Neural cell (in vitro differentiated cells): Measurements from ENCODE around the gene SDK2. TPM values are rescaled to one million over a fixed set of nuclear protein-coding genes. Genes with fewer than 3 reads are reported as not detected.

ENCODE experiments used
- H2AFZ ChIP-seq: fragments of 200-600, 300-800 bp; sonication (generic), shearing (Covaris generic); 2 replicates; pipeline ENCODE4 v1.6.0; 2014; ENCODE audit warnings: low read depth, mild to moderate bottlenecking, antibody characterized with exemption, low read length, moderate library complexity
- H3F3A ChIP-seq: fragments of 200-600 bp; shearing (Covaris generic); 2 replicates; pipeline ENCODE4 v1.6.1; 2016; ENCODE audit warnings: mild to moderate bottlenecking, moderate library complexity, mixed read lengths, antibody characterized with exemption, low read length; ENCODE audit not compliant: insufficient read depth, poor library complexity, severe bottlenecking
- H3K27ac ChIP-seq: fragments of 200-600, 300-800 bp; sonication (generic), shearing (Covaris generic); 2 replicates; pipeline ENCODE4 v1.5.1; 2014; ENCODE audit warnings: mild to moderate bottlenecking, low read length, moderate library complexity
- H3K27me3 ChIP-seq: fragments of 300-800, 200-600 bp; sonication (generic), shearing (Covaris generic); 2 replicates; pipeline ENCODE4 v1.6.0; 2014; ENCODE audit warnings: mild to moderate bottlenecking, low read depth, low read length, moderate library complexity; ENCODE audit not compliant: insufficient read depth
- H3K36me3 ChIP-seq: fragments of 300-800, 200-600 bp; sonication (generic), shearing (Covaris generic); 2 replicates; pipeline ENCODE4 v1.5.1; 2014; ENCODE audit warnings: mild to moderate bottlenecking, antibody characterized with exemption, low read length, moderate library complexity; ENCODE audit not compliant: insufficient read depth
- H3K4me2 ChIP-seq: fragments of 300-800, 200-600 bp; sonication (generic), shearing (Covaris generic); 2 replicates; pipeline ENCODE4 v1.6.0; 2014; ENCODE audit warnings: mild to moderate bottlenecking, low read length
- H3K4me3 ChIP-seq: fragments of 300-800, 200-600 bp; sonication (generic), shearing (Covaris generic); 2 replicates; pipeline ENCODE4 v1.5.1; 2014; ENCODE audit warnings: mild to moderate bottlenecking, low read length, moderate library complexity
- H3K79me2 ChIP-seq: fragments of 200-600 bp; shearing (Covaris generic); replicated peaks from 2 replicates; pipeline ENCODE4 v1.6.0; 2014; ENCODE audit warnings: mild to moderate bottlenecking, low read length, moderate library complexity; ENCODE audit not compliant: insufficient read depth
- H3K9ac ChIP-seq: fragments of 300-800, 200-600 bp; sonication (generic), shearing (Covaris generic); 2 replicates; pipeline ENCODE4 v1.6.1; 2016; ENCODE audit warnings: mild to moderate bottlenecking, low read length, mixed read lengths
- H3K9me2 ChIP-seq: fragments of 200-600 bp; shearing (Covaris generic); 2 replicates; pipeline ENCODE4 v1.6.1; 2016; ENCODE audit warnings: mild to moderate bottlenecking, low read length, mixed read lengths; ENCODE audit not compliant: insufficient read depth
- H3K9me3 ChIP-seq: fragments of 200-600, 300-800 bp; sonication (generic), shearing (Covaris generic); 2 replicates; pipeline ENCODE4 v1.6.1; 2016; ENCODE audit warnings: mild to moderate bottlenecking, mixed run types, low read length, moderate library complexity, mixed read lengths
- H4K20me1 ChIP-seq: fragments of 200-600 bp; shearing (Covaris generic); 2 replicates; pipeline ENCODE4 v1.6.1; 2016; ENCODE audit warnings: mild to moderate bottlenecking, mixed run types; ENCODE audit not compliant: insufficient read depth
- EP300 ChIP-seq: fragments of 450-650 bp; conservative IDR thresholded peaks from 2 replicates; pipeline ENCODE4 v1.6.1; 2014; ENCODE audit warnings: antibody characterized with exemption, mild to moderate bottlenecking, moderate library complexity; ENCODE audit not compliant: poor library complexity, severe bottlenecking
- EZH2 ChIP-seq: fragments of 200-600, 300-800 bp; shearing (Covaris generic), sonication (generic); IDR thresholded peaks from 2 replicates; pipeline ENCODE4 v1.6.1; 2014; ENCODE audit warnings: antibody characterized with exemption, low read length, borderline replicate concordance, mild to moderate bottlenecking; ENCODE audit not compliant: insufficient read depth, poor library complexity, severe bottlenecking
- MXI1 ChIP-seq: fragments of 450-650 bp; conservative IDR thresholded peaks from 2 replicates; pipeline ENCODE4 v1.6.1; 2014; ENCODE audit warnings: antibody characterized with exemption, mild to moderate bottlenecking; ENCODE audit not compliant: poor library complexity, severe bottlenecking
- POLR2AphosphoS5 ChIP-seq: IDR thresholded peaks from 2 replicates; pipeline ENCODE4 v1.6.1; 2012
- RAD21 ChIP-seq: fragments of 450-650 bp; conservative IDR thresholded peaks from 2 replicates; pipeline ENCODE4 v1.6.1; 2014; ENCODE audit warnings: antibody characterized with exemption, mild to moderate bottlenecking, moderate library complexity
- SMC3 ChIP-seq: fragments of 450-650 bp; conservative IDR thresholded peaks from 2 replicates; pipeline ENCODE4 v1.6.1; 2014; ENCODE audit warnings: antibody characterized with exemption, mild to moderate bottlenecking, moderate library complexity; ENCODE audit not compliant: poor library complexity
- TAF1 ChIP-seq: IDR thresholded peaks from 2 replicates; pipeline ENCODE4 v1.6.1; 2012; ENCODE audit warnings: low read depth
- polyA plus RNA-seq: library from polyadenylated mRNA; depleted of rRNA; stranded (reverse); fragments of >200 nt; gene quantifications from 2 replicates; pipeline ENCODE4 v1.2.3, GENCODE V29; 2014
- TF ChIP-seq, protein P1 (sequence below): IDR thresholded peaks from 2 replicates; pipeline ENCODE4 v1.6.1; 2012; ENCODE audit warnings: borderline replicate concordance
- TF ChIP-seq, protein P2 (sequence below): fragments of 450-650 bp; IDR thresholded peaks from 2 replicates; pipeline ENCODE4 v1.5.1; 2014; ENCODE audit warnings: antibody characterized with exemption, mild to moderate bottlenecking, moderate library complexity; ENCODE audit not compliant: poor library complexity, severe bottlenecking

SDK2 gene
- polyA plus RNA-seq, 1 donor from 2014 or later: 0.73 TPM

- TF ChIP-seq MXI1 (no peak), SMC3 (no peak), TAF1 (no peak), EZH2 (no peak), RAD21 (no peak), EP300 (no peak), POLR2AphosphoS5 (no peak)
- TF ChIP-seq, protein P1, sequence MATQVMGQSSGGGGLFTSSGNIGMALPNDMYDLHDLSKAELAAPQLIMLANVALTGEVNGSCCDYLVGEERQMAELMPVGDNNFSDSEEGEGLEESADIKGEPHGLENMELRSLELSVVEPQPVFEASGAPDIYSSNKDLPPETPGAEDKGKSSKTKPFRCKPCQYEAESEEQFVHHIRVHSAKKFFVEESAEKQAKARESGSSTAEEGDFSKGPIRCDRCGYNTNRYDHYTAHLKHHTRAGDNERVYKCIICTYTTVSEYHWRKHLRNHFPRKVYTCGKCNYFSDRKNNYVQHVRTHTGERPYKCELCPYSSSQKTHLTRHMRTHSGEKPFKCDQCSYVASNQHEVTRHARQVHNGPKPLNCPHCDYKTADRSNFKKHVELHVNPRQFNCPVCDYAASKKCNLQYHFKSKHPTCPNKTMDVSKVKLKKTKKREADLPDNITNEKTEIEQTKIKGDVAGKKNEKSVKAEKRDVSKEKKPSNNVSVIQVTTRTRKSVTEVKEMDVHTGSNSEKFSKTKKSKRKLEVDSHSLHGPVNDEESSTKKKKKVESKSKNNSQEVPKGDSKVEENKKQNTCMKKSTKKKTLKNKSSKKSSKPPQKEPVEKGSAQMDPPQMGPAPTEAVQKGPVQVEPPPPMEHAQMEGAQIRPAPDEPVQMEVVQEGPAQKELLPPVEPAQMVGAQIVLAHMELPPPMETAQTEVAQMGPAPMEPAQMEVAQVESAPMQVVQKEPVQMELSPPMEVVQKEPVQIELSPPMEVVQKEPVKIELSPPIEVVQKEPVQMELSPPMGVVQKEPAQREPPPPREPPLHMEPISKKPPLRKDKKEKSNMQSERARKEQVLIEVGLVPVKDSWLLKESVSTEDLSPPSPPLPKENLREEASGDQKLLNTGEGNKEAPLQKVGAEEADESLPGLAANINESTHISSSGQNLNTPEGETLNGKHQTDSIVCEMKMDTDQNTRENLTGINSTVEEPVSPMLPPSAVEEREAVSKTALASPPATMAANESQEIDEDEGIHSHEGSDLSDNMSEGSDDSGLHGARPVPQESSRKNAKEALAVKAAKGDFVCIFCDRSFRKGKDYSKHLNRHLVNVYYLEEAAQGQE: no peak
- TF ChIP-seq, protein P2, sequence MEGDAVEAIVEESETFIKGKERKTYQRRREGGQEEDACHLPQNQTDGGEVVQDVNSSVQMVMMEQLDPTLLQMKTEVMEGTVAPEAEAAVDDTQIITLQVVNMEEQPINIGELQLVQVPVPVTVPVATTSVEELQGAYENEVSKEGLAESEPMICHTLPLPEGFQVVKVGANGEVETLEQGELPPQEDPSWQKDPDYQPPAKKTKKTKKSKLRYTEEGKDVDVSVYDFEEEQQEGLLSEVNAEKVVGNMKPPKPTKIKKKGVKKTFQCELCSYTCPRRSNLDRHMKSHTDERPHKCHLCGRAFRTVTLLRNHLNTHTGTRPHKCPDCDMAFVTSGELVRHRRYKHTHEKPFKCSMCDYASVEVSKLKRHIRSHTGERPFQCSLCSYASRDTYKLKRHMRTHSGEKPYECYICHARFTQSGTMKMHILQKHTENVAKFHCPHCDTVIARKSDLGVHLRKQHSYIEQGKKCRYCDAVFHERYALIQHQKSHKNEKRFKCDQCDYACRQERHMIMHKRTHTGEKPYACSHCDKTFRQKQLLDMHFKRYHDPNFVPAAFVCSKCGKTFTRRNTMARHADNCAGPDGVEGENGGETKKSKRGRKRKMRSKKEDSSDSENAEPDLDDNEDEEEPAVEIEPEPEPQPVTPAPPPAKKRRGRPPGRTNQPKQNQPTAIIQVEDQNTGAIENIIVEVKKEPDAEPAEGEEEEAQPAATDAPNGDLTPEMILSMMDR: no peak
- no peak overlapping the region for H2AFZ ChIP-seq
- H3K36me3 ChIP-seq: no peaks in the 10 kb centered on the region
- no peaks in the 10 kb centered on the region for H3K27me3 ChIP-seq
- no peak overlapping the region for H3K27ac ChIP-seq
- H3K4me3 ChIP-seq: no peak overlapping the region
- no peaks in the 10 kb centered on the region for H3K9me3 ChIP-seq
- no peak overlapping the region for H3K4me2 ChIP-seq
- no peaks in the 10 kb centered on the region for H4K20me1 ChIP-seq
- H3K9ac ChIP-seq: no peak overlapping the region
- no peaks in the 10 kb centered on the region for H3F3A ChIP-seq
- H3K79me2 ChIP-seq: no peaks in the 10 kb centered on the region
- H3K9me2 ChIP-seq: no peaks in the 10 kb centered on the region
These were observed 252.6 kb downstream of the SDK2 start for GRCh38 chr17:73391331-73392265.

- no peak overlapping the region for H2AFZ ChIP-seq
- TF ChIP-seq TAF1: no peak
- no peak for TF ChIP-seq MXI1
- TF ChIP-seq, protein P1: no peak
- TF ChIP-seq EP300: no peak
- TF ChIP-seq SMC3: no peak
- no peak for TF ChIP-seq EZH2
- no peak for TF ChIP-seq POLR2AphosphoS5
- TF ChIP-seq, protein P2: no peak
- TF ChIP-seq RAD21: no peak
These were observed 253.4 kb downstream of the SDK2 start for GRCh38 chr17:73390851-73391250.

More at GRCh38 chr17:73390851-73391250, 253.4 kb downstream of the SDK2 start:
- Histone ChIP-seq H3K9me3 (no peaks in the 10 kb centered on the region), H3K36me3 (no peaks in the 10 kb centered on the region), H3F3A (no peaks in the 10 kb centered on the region), H3K27ac (no peak overlapping the region), H3K9me2 (no peaks in the 10 kb centered on the region), H3K4me2 (no peak overlapping the region), H3K9ac (no peak overlapping the region), H3K27me3 (no peaks in the 10 kb centered on the region), H4K20me1 (no peaks in the 10 kb centered on the region), H3K4me3 (no peak overlapping the region), H3K79me2 (no peaks in the 10 kb centered on the region)
